H9 (cell line): Measurements from ENCODE around the gene SNTG2. TPM values are rescaled to one million over a fixed set of nuclear protein-coding genes. Genes with fewer than 3 reads are reported as not detected.

ENCODE experiments used
- DNase-seq: peaks from one replicate; pipeline ENCODE4 v3.0.0-alpha.2; 2017
- H2AFZ ChIP-seq: one replicate; pipeline ENCODE4 v1.6.1; 2013; ENCODE audit warnings: mild to moderate bottlenecking, low read length, control low read depth, moderate library complexity
- H2AK5ac ChIP-seq: 2 replicates; pipeline ENCODE4 v1.6.1; 2013; ENCODE audit warnings: low read length, control low read depth, mixed read lengths; ENCODE audit not compliant: insufficient read length
- H2BK120ac ChIP-seq: one replicate; pipeline ENCODE4 v1.6.1; 2013; ENCODE audit warnings: low read depth, mild to moderate bottlenecking, low read length, control low read depth, inconsistent platforms; ENCODE audit not compliant: poor library complexity, severe bottlenecking
- H2BK12ac ChIP-seq: 2 replicates; pipeline ENCODE4 v1.6.1; 2013; ENCODE audit warnings: low read length, control low read depth, mixed read lengths, low read depth; ENCODE audit not compliant: insufficient read length
- H2BK15ac ChIP-seq: 2 replicates; pipeline ENCODE4 v1.6.1; 2013; ENCODE audit warnings: low read depth, low read length, control low read depth
- H2BK20ac ChIP-seq: one replicate; pipeline ENCODE4 v1.6.1; 2013; ENCODE audit warnings: low read depth, mild to moderate bottlenecking, low read length, control low read depth, inconsistent platforms; ENCODE audit not compliant: poor library complexity, severe bottlenecking
- H2BK5ac ChIP-seq: 2 replicates; pipeline ENCODE4 v1.6.1; 2013; ENCODE audit warnings: low read length, control low read depth, mixed read lengths; ENCODE audit not compliant: insufficient read length
- H3K14ac ChIP-seq: 2 replicates; pipeline ENCODE4 v1.6.1; 2013; ENCODE audit warnings: low read length, control low read depth; ENCODE audit not compliant: insufficient read depth
- H3K18ac ChIP-seq: 2 replicates; pipeline ENCODE4 v1.6.1; 2013; ENCODE audit warnings: low read depth, mild to moderate bottlenecking, mixed read lengths, low read length, control low read depth; ENCODE audit not compliant: insufficient read length
- H3K23ac ChIP-seq: 2 replicates; pipeline ENCODE4 v1.6.1; 2013; ENCODE audit warnings: low read length, control low read depth, mixed read lengths, low read depth; ENCODE audit not compliant: insufficient read length
- H3K23me2 ChIP-seq: 2 replicates; pipeline ENCODE4 v1.6.1; 2013; ENCODE audit warnings: low read depth, mild to moderate bottlenecking, mixed read lengths, low read length, control low read depth; ENCODE audit not compliant: insufficient read length, poor library complexity, severe bottlenecking
- H3K27ac ChIP-seq: 2 replicates; pipeline ENCODE4 v1.5.1; 2013; ENCODE audit warnings: low read length, control low read depth, mixed read lengths, low read depth; ENCODE audit not compliant: insufficient read length
- H3K27me3 ChIP-seq: 2 replicates; pipeline ENCODE4 v1.6.1; 2013; ENCODE audit warnings: low read length, control low read depth, inconsistent platforms; ENCODE audit not compliant: insufficient read depth
- H3K4ac ChIP-seq: 2 replicates; pipeline ENCODE4 v1.6.1; 2013; ENCODE audit warnings: low read depth, mild to moderate bottlenecking, control low read depth, inconsistent platforms, low read length, moderate library complexity
- H3K4me1 ChIP-seq: 2 replicates; pipeline ENCODE4 v1.6.1; 2013; ENCODE audit warnings: low read length, control low read depth, inconsistent platforms; ENCODE audit not compliant: insufficient read depth
- H3K4me2 ChIP-seq: 2 replicates; pipeline ENCODE4 v1.6.1; 2013; ENCODE audit warnings: low read length, control low read depth, mixed read lengths; ENCODE audit not compliant: insufficient read length, insufficient read depth
- H3K56ac ChIP-seq: 2 replicates; pipeline ENCODE4 v1.6.1; 2013; ENCODE audit warnings: low read depth, mild to moderate bottlenecking, mixed read lengths, low read length, control low read depth; ENCODE audit not compliant: insufficient read length
- H3K79me1 ChIP-seq: 2 replicates; pipeline ENCODE4 v1.6.1; 2013; ENCODE audit warnings: low read depth, mild to moderate bottlenecking, moderate library complexity, low read length, control low read depth, inconsistent platforms; ENCODE audit not compliant: insufficient read depth, poor library complexity, severe bottlenecking
- H3K79me2 ChIP-seq: 2 replicates; pipeline ENCODE4 v1.6.1; 2013; ENCODE audit warnings: low read length, control low read depth, inconsistent platforms; ENCODE audit not compliant: insufficient read depth
- H3K9ac ChIP-seq: 2 replicates; pipeline ENCODE4 v1.6.1; 2013; ENCODE audit warnings: low read length, control low read depth, mixed read lengths; ENCODE audit not compliant: insufficient read length; ENCODE audit errors: extremely low read depth
- H3K9me3 ChIP-seq: one replicate; pipeline ENCODE4 v1.6.1; 2013; ENCODE audit warnings: low read depth, low read length, inconsistent platforms; ENCODE audit not compliant: control insufficient read depth
- H3T11ph ChIP-seq: one replicate; pipeline ENCODE4 v1.6.1; 2013; ENCODE audit warnings: mild to moderate bottlenecking, low read length, control low read depth, inconsistent platforms
- H4K20me1 ChIP-seq: one replicate; pipeline ENCODE4 v1.6.1; 2013; ENCODE audit not compliant: control insufficient read depth, insufficient read length, insufficient read depth
- H4K5ac ChIP-seq: 2 replicates; pipeline ENCODE4 v1.6.1; 2013; ENCODE audit warnings: low read depth, mild to moderate bottlenecking, mixed read lengths, low read length, control low read depth; ENCODE audit not compliant: insufficient read length
- H4K8ac ChIP-seq: replicated peaks from 2 replicates; pipeline ENCODE4 v1.6.1; 2013; ENCODE audit warnings: low read length, control low read depth, mixed read lengths, low read depth; ENCODE audit not compliant: insufficient read length
- H4K91ac ChIP-seq: 2 replicates; pipeline ENCODE4 v1.6.1; 2013; ENCODE audit warnings: low read depth, mild to moderate bottlenecking, moderate library complexity, mixed read lengths, low read length, control low read depth; ENCODE audit not compliant: insufficient read length
- H3K27ac Mint-ChIP-seq, 3 experiments: 2 replicates in 2 of 3; 3 replicates in 1 of 3; pipeline ENCODE4 v1.8.0; 2020 to 2021; ENCODE audit warnings: mixed read lengths in 3 of 3, mild to moderate bottlenecking in 1 of 3, moderate library complexity in 1 of 3
- H3K27me3 Mint-ChIP-seq: 2 replicates; pipeline ENCODE4 v1.8.0; 2021; ENCODE audit warnings: low read depth, mild to moderate bottlenecking, moderate library complexity, mixed read lengths
- H3K36me3 Mint-ChIP-seq, 3 experiments: 2 replicates in 2 of 3; 3 replicates in 1 of 3; pipeline ENCODE4 v1.8.0; 2020 to 2021; ENCODE audit warnings: low read depth in 3 of 3, mixed read lengths in 3 of 3; ENCODE audit not compliant: insufficient read depth in 1 of 3
- H3K4me1 Mint-ChIP-seq, 2 experiments: 2 replicates each; pipeline ENCODE4 v1.8.0; 2020; ENCODE audit warnings: mixed read lengths in 2 of 2
- H3K4me3 Mint-ChIP-seq, 2 experiments: 2 replicates in 1 of 2; 3 replicates in 1 of 2; pipeline ENCODE4 v1.8.0; 2020 to 2021; ENCODE audit warnings: mild to moderate bottlenecking in 2 of 2, mixed read lengths in 2 of 2, moderate library complexity in 1 of 2
- H3K9me3 Mint-ChIP-seq, 2 experiments: 2 replicates in 1 of 2; 3 replicates in 1 of 2; pipeline ENCODE4 v1.8.0; 2020; ENCODE audit warnings: mild to moderate bottlenecking in 2 of 2, mixed read lengths in 2 of 2, moderate library complexity in 1 of 2
- CTCF ChIP-seq: fragments of 200-600 bp; sonication (generic); conservative IDR thresholded peaks from 3 replicates; pipeline ENCODE4 v1.8.0; 2021; ENCODE audit warnings: antibody characterized with exemption, mild to moderate bottlenecking
- WGBS: extraction: QIAGEN DNeasy Blood & Tissue Kit; methylation state at CpG from one replicate; pipeline ENCODE4 v1.1.7; 2013; ENCODE audit warnings: missing lambda C conversion rate, low lambda C conversion rate, mixed read lengths; ENCODE audit not compliant: insufficient read length; ENCODE audit errors: extremely low coverage; 5-methylcytosine and 5-hydroxymethylcytosine counted together
- total RNA-seq: library from RNA; stranded (reverse); gene quantifications from 2 replicates; pipeline ENCODE4 v1.2.1, GENCODE V29; 2021

Gene SNTG2
- total RNA-seq, 1 experiment from 2014 or later = 13.2 TPM

- no peak for TF ChIP-seq CTCF
- Histone ChIP-seq H3K9me3 (no peaks in the 10 kb centered on the region), H3K4me2 (no peak overlapping the region), H3K56ac (no peak overlapping the region), H3K23me2 (no peaks in the 10 kb centered on the region), H3K4ac (no peak overlapping the region), H2BK20ac (no peak overlapping the region), H3T11ph (no peak overlapping the region), H3K18ac (no peak overlapping the region), H3K14ac (no peak overlapping the region), H3K4me1 (no peaks in the 10 kb centered on the region), H3K27ac (no peak overlapping the region), H2BK120ac (no peak overlapping the region), H2BK15ac (no peak overlapping the region), H2AK5ac (no peak overlapping the region), H2BK5ac (no peak overlapping the region), H4K5ac (no peak overlapping the region), H4K20me1 (peaks cover 2% of the 10 kb centered on the region), H4K8ac (no peak overlapping the region), H2AFZ (no peak overlapping the region), H3K79me2 (no peaks in the 10 kb centered on the region), H3K9ac (no peak overlapping the region), H3K23ac (no peak overlapping the region), H2BK12ac (no peak overlapping the region), H4K91ac (no peak overlapping the region), H3K79me1 (no peaks in the 10 kb centered on the region), H3K27me3 (no peaks in the 10 kb centered on the region)
- no peak for DNase-seq
- Mint-ChIP-seq H3K9me3 (no peaks in the 10 kb centered on the region), H3K27ac (peak overlapping the region in 1 of 3 experiments; percentile 53; a peak in 1 of 7 replicates), H3K4me1 (peaks cover 0 to 4% of the 10 kb centered on the region in 2 experiments; a peak in 2 of 4 replicates), H3K36me3 (no peaks in the 10 kb centered on the region; a peak in 1 of 7 replicates), H3K4me3 (no peak overlapping the region), H3K27me3 (peaks cover 10% of the 10 kb centered on the region)
- WGBS = no CpG with 5 or more reads among the region's 9 CpGs
These were observed 349.6 kb downstream of the SNTG2 start for GRCh38 chr2:1300284-1300683.
